ENCODE results near the gene PIK3CB.
"Not testable (repeated sequence)": the region's sequence is repeated elsewhere in the genome, so short reads cannot be mapped to it uniquely, and the experiment has no call there.

The PIK3CB gene

GRCh38 chr3:138829097-138829496 lies 5.6 kb downstream of the PIK3CB start:
- TF ChIP-seq MAX (IDR thresholded peaks at IDR 0.05; ENCODE audit: low read depth, low read length) (no peak), POLR2A (IDR thresholded peaks at IDR 0.05; ENCODE audit: extremely low read depth, insufficient read length) (no peak), CTCF (IDR thresholded peaks at IDR 0.05; ENCODE audit: low read depth, low read length) (no peak), MYC (IDR thresholded peaks at IDR 0.05; ENCODE audit: low read depth, low read length) (no peak)
- no peak for DNase-seq (ENCODE audit: low read depth)
- H3K4me3 ChIP-seq (ENCODE audit: low read depth, low read length): no peak overlapping the region

GRCh38 chr3:138827222-138827621 lies 7.5 kb downstream of the PIK3CB start:
- DNase-seq (ENCODE audit: low read depth): no peak
- no peak for TF ChIP-seq MYC (IDR thresholded peaks at IDR 0.05; ENCODE audit: low read depth, low read length)
- TF ChIP-seq MAX (IDR thresholded peaks at IDR 0.05; ENCODE audit: low read depth, low read length): no peak
- TF ChIP-seq CTCF (IDR thresholded peaks at IDR 0.05; ENCODE audit: low read depth, low read length): no peak
- TF ChIP-seq POLR2A (IDR thresholded peaks at IDR 0.05; ENCODE audit: extremely low read depth, insufficient read length): no peak
- H3K4me3 ChIP-seq (ENCODE audit: low read depth, low read length): no peak overlapping the region

- no peak overlapping the region for H3K4me3 ChIP-seq (ENCODE audit: low read depth, low read length)
- TF ChIP-seq POLR2A (IDR thresholded peaks at IDR 0.05; ENCODE audit: extremely low read depth, insufficient read length) (no peak), MAX (IDR thresholded peaks at IDR 0.05; ENCODE audit: low read depth, low read length) (no peak), MYC (IDR thresholded peaks at IDR 0.05; ENCODE audit: low read depth, low read length) (no peak), CTCF (IDR thresholded peaks at IDR 0.05; ENCODE audit: low read depth, low read length) (no peak)
- no peak for DNase-seq (ENCODE audit: low read depth)
Measured at GRCh38 chr3:138825336-138825735, 9.4 kb downstream of the PIK3CB start.

- DNase-seq (ENCODE audit: low read depth): no peak
- no peak overlapping the region for H3K4me3 ChIP-seq (ENCODE audit: low read depth, low read length)
- TF ChIP-seq MAX (IDR thresholded peaks at IDR 0.05; ENCODE audit: low read depth, low read length): no peak
- no peak for TF ChIP-seq CTCF (IDR thresholded peaks at IDR 0.05; ENCODE audit: low read depth, low read length)
- no peak for TF ChIP-seq MYC (IDR thresholded peaks at IDR 0.05; ENCODE audit: low read depth, low read length)
- no peak for TF ChIP-seq POLR2A (IDR thresholded peaks at IDR 0.05; ENCODE audit: extremely low read depth, insufficient read length)
Measured at GRCh38 chr3:138824114-138824506, 10.6 kb downstream of the PIK3CB start.

GRCh38 chr3:138820379-138820778 lies 14.3 kb downstream of the PIK3CB start:
- H3K4me3 ChIP-seq (ENCODE audit: low read depth, low read length); DNase-seq (ENCODE audit: low read depth): not testable (repeated sequence)

- H3K4me3 ChIP-seq (ENCODE audit: low read depth, low read length): no peak overlapping the region
- TF ChIP-seq CTCF (IDR thresholded peaks at IDR 0.05; ENCODE audit: low read depth, low read length): no peak
- no peak for TF ChIP-seq MAX (IDR thresholded peaks at IDR 0.05; ENCODE audit: low read depth, low read length)
- no peak for TF ChIP-seq POLR2A (IDR thresholded peaks at IDR 0.05; ENCODE audit: extremely low read depth, insufficient read length)
- TF ChIP-seq MYC (IDR thresholded peaks at IDR 0.05; ENCODE audit: low read depth, low read length): no peak
- DNase-seq (ENCODE audit: low read depth): peak; percentile 48
Measured at GRCh38 chr3:138818185-138818860, 16.4 kb downstream of the PIK3CB start.

Measured in NB4 (cell line).